K562 (cell line): ENCODE data around the gene ZNF77. TPM values are rescaled to one million over a fixed set of nuclear protein-coding genes. Genes with fewer than 3 reads are reported as not detected.

Experiments
- ATAC-seq: fragments of 200-7000 bp; cut with Tn5 transposase; 3 replicates; pipeline ENCODE4 v1.9.1; 2020; ENCODE audit warnings: moderate library complexity
- BruUV-seq: library from RNA; stranded (reverse); fragments of 400-500 nt; replicated peaks from 2 replicates; lab custom pipeline; 2021; lab: Mats Ljungman, UMichigan
- CTCF ChIA-PET: fragments of 300-600 bp; formaldehyde crosslinking; extraction: SDS; loops from one replicate; lab custom pipeline; 2021; ENCODE audit warnings: low intra/inter-chr PET ratio; lab: Yijun Ruan, JAX
- POLR2A ChIA-PET: fragments of 300-600, 350-650 bp; sonication (Branson Sonifier 250); formaldehyde crosslinking; extraction: SDS; loops from one replicate; lab custom pipeline; 2021; ENCODE audit warnings: antibody characterized with exemption, inconsistent platforms; lab: Yijun Ruan, JAX
- DNase-seq, 4 experiments: peaks; one replicate each; pipeline versions ENCODE4 v3.0.0 to v3.0.0-alpha.2; 2011 to 2018; ENCODE audit warnings: low spot score in 3 of 4, mixed read lengths in 3 of 4; ENCODE audit errors: extremely low read depth in 1 of 4
- FAIRE-seq: peaks from 2 replicates; lab custom pipeline; 2011; peaks lifted over from hg19 to GRCh38; lab: Jason Lieb, UNC
- H2AFZ ChIP-seq: 2 replicates; pipeline ENCODE4 v1.6.0; 2011; ENCODE audit warnings: low read depth, low read length, control low read depth, inconsistent platforms
- H3K27ac ChIP-seq: fragments of 200-600 bp; 3 replicates; pipeline ENCODE4 v1.8.0; 2011; ENCODE audit warnings: low read depth, mild to moderate bottlenecking, control low read depth, inconsistent platforms, low read length, moderate library complexity, mixed read lengths; ENCODE audit errors: extremely low read depth
- H3K27me3 ChIP-seq, 2 experiments: fragments of 300-600 bp in 1 of 2; 2 replicates in 1 of 2; 3 replicates in 1 of 2; pipeline versions ENCODE4 v1.6.0 to v1.8.0; 2011; ENCODE audit warnings: inconsistent platforms in 2 of 2, low read length in 2 of 2, mild to moderate bottlenecking in 1 of 2, mixed read lengths in 1 of 2, moderate library complexity in 1 of 2; ENCODE audit not compliant: control insufficient read depth in 2 of 2, insufficient read depth in 2 of 2
- H3K36me3 ChIP-seq: fragments of 300-600 bp; 3 replicates; pipeline ENCODE4 v1.8.0; 2011; ENCODE audit warnings: mild to moderate bottlenecking, low read length, inconsistent platforms; ENCODE audit not compliant: control insufficient read depth, insufficient read depth
- H3K4me1 ChIP-seq, 2 experiments: fragments of 200-600 bp in 1 of 2; replicated peaks in 1 of 2; 2 replicates in 1 of 2; 3 replicates in 1 of 2; pipeline versions ENCODE4 v1.5.1 to v1.8.0; 2011; ENCODE audit warnings: inconsistent platforms in 2 of 2, low read length in 2 of 2, mild to moderate bottlenecking in 1 of 2, mixed read lengths in 1 of 2, moderate library complexity in 1 of 2; ENCODE audit not compliant: control insufficient read depth in 2 of 2, insufficient read depth in 2 of 2
- H3K4me2 ChIP-seq: 2 replicates; pipeline ENCODE4 v1.6.1; 2011; ENCODE audit warnings: low read length, control low read depth, inconsistent platforms, mixed read lengths; ENCODE audit not compliant: insufficient read depth
- H3K4me3 ChIP-seq: fragments of 200-600 bp; sonication (generic), shearing (Covaris generic); 2 replicates; pipeline ENCODE4 v1.5.1; 2016; ENCODE audit warnings: control low read depth, inconsistent platforms
- H3K79me2 ChIP-seq: fragments of 200-600 bp; 3 replicates; pipeline ENCODE4 v1.8.0; 2011; ENCODE audit warnings: low read length, inconsistent platforms; ENCODE audit not compliant: control insufficient read depth, insufficient read depth
- H3K9ac ChIP-seq, 2 experiments: 2 replicates each; pipeline versions ENCODE4 v1.6.0 to v1.6.1; 2011; ENCODE audit warnings: low read depth in 2 of 2, low read length in 2 of 2, control low read depth in 1 of 2, inconsistent platforms in 1 of 2, mild to moderate bottlenecking in 1 of 2, mixed read lengths in 1 of 2; ENCODE audit not compliant: insufficient read depth in 1 of 2
- H3K9me1 ChIP-seq: one replicate; pipeline ENCODE4 v1.6.0; 2011; ENCODE audit warnings: inconsistent platforms, mild to moderate bottlenecking, low read length, moderate library complexity; ENCODE audit not compliant: control insufficient read depth, insufficient read depth
- H3K9me3 ChIP-seq: replicated peaks from 2 replicates; pipeline ENCODE4 v1.5.1; 2011; ENCODE audit warnings: low read depth, low read length, inconsistent platforms; ENCODE audit not compliant: control insufficient read depth, insufficient read depth
- H4K20me1 ChIP-seq: replicated peaks from 2 replicates; pipeline ENCODE4 v1.6.1; 2011; ENCODE audit warnings: low read length, inconsistent platforms, mixed read lengths; ENCODE audit not compliant: control insufficient read depth, insufficient read depth
- BDP1 ChIP-seq: IDR thresholded peaks from 3 replicates; pipeline ENCODE4 v1.6.1; 2011; ENCODE audit not compliant: insufficient read length, insufficient read depth
- BRF2 ChIP-seq: IDR thresholded peaks from 3 replicates; pipeline ENCODE4 v1.6.1; 2011; ENCODE audit warnings: borderline replicate concordance, mild to moderate bottlenecking; ENCODE audit not compliant: insufficient read length, insufficient read depth
- CBFB ChIP-seq: sonication (generic); formaldehyde crosslinking; IDR thresholded peaks from 2 replicates; pipeline ENCODE4 v1.4.0; 2020; ENCODE audit warnings: mild to moderate bottlenecking, missing genetic modification reagents
- FIP1L1 ChIP-seq: fragments of 200-400 bp; formaldehyde crosslinking; IDR thresholded peaks from 2 replicates; pipeline ENCODE4 v1.6.1; 2018; ENCODE audit warnings: mild to moderate bottlenecking, low read depth, low read length; ENCODE audit not compliant: poor library complexity, severe bottlenecking
- HMG20B ChIP-seq: fragments of 250-450 bp; sonication (Bioruptor Pico); IDR thresholded peaks from 2 replicates; pipeline ENCODE4 v1.5.0; 2021; ENCODE audit warnings: mild to moderate bottlenecking
- JUNB ChIP-seq: fragments of 450-650 bp; formaldehyde crosslinking; conservative IDR thresholded peaks from 2 replicates; pipeline ENCODE4 v1.4.0; 2020; ENCODE audit warnings: mild to moderate bottlenecking
- KAT8 ChIP-seq: fragments of 450-650 bp; IDR thresholded peaks from 2 replicates; pipeline ENCODE4 v1.6.1; 2016; ENCODE audit warnings: low read depth, mild to moderate bottlenecking
- LEF1 ChIP-seq: fragments of 450-650 bp; IDR thresholded peaks from 2 replicates; pipeline ENCODE4 v1.6.1; 2016; ENCODE audit warnings: mild to moderate bottlenecking
- PHF8 ChIP-seq: fragments of 200-600 bp; sonication (generic); IDR thresholded peaks from 2 replicates; pipeline ENCODE4 v1.6.1; 2012; ENCODE audit warnings: mixed run types, mild to moderate bottlenecking, inconsistent platforms, low read length, moderate library complexity, borderline replicate concordance
- THRAP3 ChIP-seq: fragments of 450-650 bp; IDR thresholded peaks from 2 replicates; pipeline ENCODE4 v1.6.1; 2016; ENCODE audit warnings: mild to moderate bottlenecking, inconsistent platforms, borderline replicate concordance
- TRIM28 ChIP-seq: fragments of 450-650 bp; IDR thresholded peaks from 2 replicates; pipeline ENCODE4 v1.6.1; 2017
- whole genome bisulfite sequencing: fragments of 100-300 bp; shearing (Covaris generic); methylation state at CpG from one replicate; pipeline ENCODE4 v1.1.6; 2016; ENCODE audit warnings: low coverage, mixed read lengths; ENCODE audit not compliant: insufficient coverage; ENCODE audit errors: missing lambda C conversion rate; 5-methylcytosine and 5-hydroxymethylcytosine counted together
- in situ Hi-C: fragments of 300-500 bp; cut with MboI; formaldehyde crosslinking; loops from 4 replicates; pipeline ENCODE4 v1.15.0; 2018; ENCODE audit warnings: inconsistent platforms, mixed read lengths
- intact Hi-C: fragments of 100-400 bp; cut with micrococcal nuclease; formaldehyde crosslinking; loops from 2 replicates; pipeline ENCODE4 v1.14.2; 2022
- polyA plus RNA-seq, 8 experiments: library from polyadenylated mRNA; depleted of rRNA in 4 of 8; stranded (reverse) in 5 of 8; unstranded in 3 of 8; fragments of >200 nt; fragmentation: Nextera tagmentation in 2 of 8; fragmentation: Illumina TruSeq in 1 of 8; extraction: Ambion mirVana in 2 of 8; extraction: Trizol in 1 of 8; gene quantifications; 2 replicates each; pipeline versions ENCODE4 v1.2.1 to v1.2.3, GENCODE V29; 2011 to 2014; ENCODE audit warnings: inconsistent platforms in 1 of 8, missing spikeins in 1 of 8
- total RNA-seq, 7 experiments: library from RNA; depleted of rRNA in 6 of 7; stranded (reverse); fragments of >200 nt in 6 of 7; fragmentation: Illumina TruSeq in 2 of 7; extraction: Trizol in 2 of 7; gene quantifications; 2 replicates each; pipeline versions ENCODE4 v1.2.1 to v1.2.3, GENCODE V29; 2011 to 2021; ENCODE audit warnings: low replicate concordance in 1 of 7

Gene ZNF77
- total and polyA plus RNA-seq, 9 of the 15 experiments (the other 6 are each of a cell fraction or from before 2014, with no cell fraction given), result 4.3 to 14.5 (median 7.7) TPM

DNA sequence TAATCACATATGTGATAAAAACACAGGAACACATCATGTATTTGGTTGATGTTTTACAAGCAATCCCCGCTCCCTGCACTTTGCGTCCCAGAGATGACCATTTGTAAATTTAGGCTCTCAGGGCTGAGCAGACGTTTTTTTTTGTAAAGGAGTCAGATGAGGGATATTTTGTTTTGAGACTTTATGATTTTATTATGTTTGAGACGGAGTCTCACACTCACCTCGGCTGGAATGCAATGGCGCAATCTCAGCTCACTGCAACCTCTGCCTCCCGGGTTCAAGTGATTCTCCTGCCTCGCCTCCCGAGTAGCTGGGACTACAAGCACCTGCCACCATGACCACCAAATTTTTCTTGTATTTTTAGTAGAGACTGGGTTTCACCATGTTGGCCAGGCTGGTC is 34.0 kb upstream of the ZNF77 start:
- Histone ChIP-seq H3K4me1 (peaks cover 15 to 52% of the 10 kb centered on the region in 2 experiments), H3K9ac (no peak overlapping the region), H3K27ac (no peak overlapping the region), H3K4me3 (no peak overlapping the region), H3K9me1 (no peaks in the 10 kb centered on the region), H2AFZ (no peak overlapping the region), H3K79me2 (no peaks in the 10 kb centered on the region), H3K36me3 (no peaks in the 10 kb centered on the region), H3K9me3 (no peaks in the 10 kb centered on the region), H3K27me3 (no peaks in the 10 kb centered on the region), H3K4me2 (no peak overlapping the region), H4K20me1 (no peaks in the 10 kb centered on the region)
- ATAC-seq, result no peak
- DNase-seq, result no peak
- intact Hi-C loops, result no loop called here
- FAIRE-seq, result no peak
- CTCF ChIA-PET, result no interaction called here
- WGBS, result 86% methylated on average over 9 of the region's 9 CpGs
- in situ Hi-C loops, result no loop called here
- no TSS peak for BruUV-seq
- TF ChIP-seq THRAP3, result no peak
- no peak for TF ChIP-seq PHF8
- no peak for TF ChIP-seq BDP1
- no peak for TF ChIP-seq JUNB
- no peak for TF ChIP-seq LEF1
- TF ChIP-seq FIP1L1, result no peak
- TF ChIP-seq HMG20B (CRISPR knock-in tag), result no peak
- TF ChIP-seq CBFB (CRISPR knock-in tag), result no peak
- no peak for TF ChIP-seq TRIM28
- TF ChIP-seq BRF2, result no peak
- no peak for TF ChIP-seq KAT8
- POLR2A ChIA-PET, result no interaction called here
